ENCODE measurements around the gene MTHFSD.
A peak's percentile ranks its signal among the peaks of the same experiment; 100 is the strongest.
"Not testable (repeated sequence)": the region's sequence is repeated elsewhere in the genome, so short reads cannot be mapped to it uniquely, and the experiment has no call there.

Gene MTHFSD

GRCh38 chr16:86554917-86555703 lies at the start of gene MTHFSD:
MTHFSD (minus strand) TSS chr16:86555235; CDS start chr16:86555184, 51 bp downstream.
- peak; percentile 96 to 97 for DNase-seq

- DNase-seq: peak; percentile 7 to 12
Observed at GRCh38 chr16:86604436-86605193, 49.6 kb upstream of the MTHFSD start.

- no peak for DNase-seq
Observed at GRCh38 chr16:86602521-86602920, 47.5 kb upstream of the MTHFSD start.

- no peak for DNase-seq
Observed at GRCh38 chr16:86601356-86601755, 46.3 kb upstream of the MTHFSD start.

- no peak for DNase-seq
Observed at GRCh38 chr16:86598607-86599565, 43.9 kb upstream of the MTHFSD start.

GRCh38 chr16:86597880-86598606 lies 43.0 kb upstream of the MTHFSD start:
- DNase-seq: no peak

GRCh38 chr16:86597126-86597879 lies 42.3 kb upstream of the MTHFSD start:
- DNase-seq: no peak

- no peak for DNase-seq
Observed at GRCh38 chr16:86595983-86596605, 41.1 kb upstream of the MTHFSD start.

GRCh38 chr16:86594721-86595120 lies 39.7 kb upstream of the MTHFSD start:
- no peak for DNase-seq

GRCh38 chr16:86593913-86594620 lies 39.0 kb upstream of the MTHFSD start:
- DNase-seq: no peak

GRCh38 chr16:86591270-86591669 lies 36.2 kb upstream of the MTHFSD start:
- DNase-seq: no peak

GRCh38 chr16:86590501-86591144 lies 35.6 kb upstream of the MTHFSD start:
- no peak for DNase-seq

- DNase-seq: not testable (repeated sequence)
Observed at GRCh38 chr16:86587955-86588354, 32.9 kb upstream of the MTHFSD start.

- DNase-seq: no peak
Observed at GRCh38 chr16:86587487-86587886, 32.5 kb upstream of the MTHFSD start.

- no peak for DNase-seq
Observed at GRCh38 chr16:86585821-86586611, 31.0 kb upstream of the MTHFSD start.

GRCh38 chr16:86584726-86585721 lies 30.0 kb upstream of the MTHFSD start:
- DNase-seq: no peak

GRCh38 chr16:86584071-86584685 lies 29.1 kb upstream of the MTHFSD start:
- DNase-seq: no peak

Measured in stimulated activated CD4-positive, alpha-beta T cell treated with anti-CD3 and anti-CD28 coated beads, Interleukin-2, amount 100 ng/mL, for 48 hours (primary cell).